GM13976 (cell line): ENCODE data around the gene NTRK3.

Source experiments
- DNase-seq: peaks from one replicate; pipeline ENCODE4 v3.0.0; 2012; ENCODE audit warnings: low spot score
- CTCF ChIP-seq: IDR thresholded peaks from 2 replicates; pipeline ENCODE4 v1.5.1; 2012; ENCODE audit warnings: borderline replicate concordance, mild to moderate bottlenecking; ENCODE audit not compliant: insufficient read depth; ENCODE audit errors: extremely low read depth, missing control alignments, control extremely low read depth
- in situ Hi-C: fragments of 300-500 bp; cut with MboI; formaldehyde crosslinking; loops from one replicate; pipeline ENCODE4 v1.12.0; 2022; ENCODE audit warnings: low sequenced_read_pairs, mixed read lengths, inconsistent platforms; ENCODE audit not compliant: unreplicated experiment

NTRK3 gene

GRCh38 chr15:87906444-87906843, 350.1 kb downstream of the NTRK3 start:
- TF ChIP-seq CTCF, result no peak
- no peak for DNase-seq
- in situ Hi-C loops, result no loop called here

GRCh38 chr15:87902772-87903426, 353.6 kb downstream of the NTRK3 start:
- TF ChIP-seq CTCF, result no peak
- in situ Hi-C loops, result no loop called here
- DNase-seq, result no peak

- DNase-seq, result no peak
- in situ Hi-C loops, result no loop called here
- no peak for TF ChIP-seq CTCF
Measured at GRCh38 chr15:87901926-87902690, 354.4 kb downstream of the NTRK3 start.

GRCh38 chr15:87901008-87901407, 355.5 kb downstream of the NTRK3 start:
- no peak for TF ChIP-seq CTCF
- no peak for DNase-seq
- in situ Hi-C loops, result no loop called here

GRCh38 chr15:87896936-87897335, 359.6 kb downstream of the NTRK3 start:
- in situ Hi-C loops, result no loop called here
- DNase-seq, result no peak
- TF ChIP-seq CTCF, result no peak

- in situ Hi-C loops, result no loop called here
- no peak for TF ChIP-seq CTCF
Measured at GRCh38 chr15:87887177-87887576, 369.4 kb downstream of the NTRK3 start.

GRCh38 chr15:87881026-87881425, 375.5 kb downstream of the NTRK3 start:
- DNase-seq, result no peak
- no peak for TF ChIP-seq CTCF
- in situ Hi-C loops, result no loop called here

More at GRCh38 chr15:87887177-87887576, 369.4 kb downstream of the NTRK3 start:
- DNase-seq, result no peak
